HG03280 (cell line): Measurements from ENCODE around the gene SUCO.

Experiments
- ATAC-seq: cut with Tn5 transposase; IDR thresholded peaks from one replicate; pipeline ENCODE4 v1.9.1; 2021; ENCODE audit warnings: mild to moderate bottlenecking, moderate library complexity; ENCODE audit not compliant: unreplicated experiment

The SUCO gene

DNA sequence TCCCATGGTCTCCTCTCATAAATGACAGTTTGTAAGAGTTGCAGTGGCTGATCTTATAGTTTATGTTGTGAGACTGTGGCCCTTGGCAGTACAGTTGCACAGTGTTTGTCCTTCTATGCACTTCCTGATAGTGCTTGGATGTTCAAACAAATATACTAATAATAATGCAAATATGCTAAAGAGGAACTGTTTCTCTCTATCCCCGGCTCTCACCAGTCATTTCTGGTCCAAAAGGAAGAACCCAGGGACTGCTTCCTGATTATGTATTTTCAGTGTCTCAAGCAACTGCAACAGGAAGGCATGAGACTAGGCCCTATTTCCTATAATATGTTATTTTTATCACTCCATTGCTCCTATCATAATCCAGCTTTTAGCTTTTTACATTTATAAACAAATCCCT, 17.0 kb upstream of the SUCO start:
- no peak for ATAC-seq

DNA sequence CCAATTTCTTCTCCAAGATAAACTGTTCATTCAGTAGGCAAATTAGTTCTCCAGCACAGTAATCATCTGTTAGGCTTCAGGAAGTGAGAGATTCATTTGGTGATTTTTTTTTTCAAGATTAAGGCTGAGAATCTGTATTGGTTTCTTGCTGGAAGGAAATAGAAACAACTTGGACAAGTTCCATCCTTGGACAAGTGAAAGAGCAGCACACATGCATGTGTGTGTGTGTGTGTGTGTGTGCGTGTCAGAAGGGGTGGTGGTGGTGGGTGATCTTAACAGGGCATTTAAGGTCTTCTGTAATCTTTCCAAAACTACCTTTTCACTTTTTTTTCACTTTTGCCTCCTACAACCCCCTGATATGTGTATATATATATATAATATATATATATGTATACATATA, 15.9 kb upstream of the SUCO start:
- no peak for ATAC-seq

GRCh38 chr1:172517545-172517944, 15.4 kb upstream of the SUCO start:
- ATAC-seq: no peak

GRCh38 chr1:172529304-172529703, 3.6 kb upstream of the SUCO start:
- ATAC-seq: no peak

DNA sequence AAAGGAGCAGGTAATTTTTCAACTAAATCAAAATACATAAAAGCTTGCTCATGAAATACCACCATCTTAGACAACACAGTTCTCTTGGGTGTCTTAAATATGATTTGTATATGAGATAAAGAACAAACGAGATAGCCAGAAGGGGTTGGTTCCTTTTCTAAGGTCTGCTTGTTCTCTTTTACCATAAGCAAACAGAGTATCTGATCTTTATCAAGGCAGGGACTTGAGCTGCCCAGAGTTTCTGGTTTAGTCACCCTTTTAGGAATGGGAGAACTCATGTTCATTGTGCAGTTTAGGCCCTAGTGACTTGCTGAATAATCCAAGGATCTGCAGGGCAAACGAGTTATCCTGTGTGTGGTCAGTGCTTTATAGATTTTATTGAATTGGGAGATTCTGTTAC, 3.0 kb upstream of the SUCO start:
- no peak for ATAC-seq

DNA sequence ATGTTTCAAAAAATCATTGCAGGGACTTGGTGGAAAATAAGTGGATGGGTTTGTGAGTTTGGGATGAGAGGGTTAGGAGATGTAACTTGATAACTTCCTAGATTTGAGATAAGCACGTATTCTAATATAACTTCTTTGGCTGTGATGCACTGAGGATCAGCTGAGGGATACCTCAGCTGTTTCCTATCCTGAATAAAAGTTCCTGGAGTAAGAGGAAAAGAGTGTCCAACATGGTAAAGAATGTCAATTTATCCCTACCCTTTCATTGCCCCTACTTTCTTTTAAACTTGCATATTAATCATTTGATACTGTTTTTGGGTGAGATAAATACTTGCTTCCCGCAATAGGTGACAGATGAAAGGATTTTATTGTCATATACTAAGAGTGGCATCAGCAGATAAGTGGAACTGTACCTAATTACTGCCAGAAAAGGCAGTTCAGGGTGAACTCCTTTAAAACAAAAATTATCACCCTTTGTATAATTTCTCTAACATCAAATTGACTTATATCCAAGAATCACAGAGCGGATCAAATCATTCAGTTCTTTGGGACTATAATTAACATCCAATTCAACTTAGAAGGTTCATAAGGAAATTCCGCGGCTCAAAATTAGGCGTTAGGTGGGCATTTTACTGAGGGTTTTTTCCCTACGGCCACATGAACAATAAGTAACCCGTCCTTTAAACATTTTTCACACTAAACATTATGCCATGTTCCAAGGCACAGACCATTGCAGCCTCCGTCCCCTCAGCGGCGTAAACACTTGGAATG, 1.4 kb upstream of the SUCO start:
- ATAC-seq: no peak

- peak; percentile 68 for ATAC-seq
Measured at GRCh38 chr1:172532183-172532699, 709 bp upstream of the SUCO start.

DNA sequence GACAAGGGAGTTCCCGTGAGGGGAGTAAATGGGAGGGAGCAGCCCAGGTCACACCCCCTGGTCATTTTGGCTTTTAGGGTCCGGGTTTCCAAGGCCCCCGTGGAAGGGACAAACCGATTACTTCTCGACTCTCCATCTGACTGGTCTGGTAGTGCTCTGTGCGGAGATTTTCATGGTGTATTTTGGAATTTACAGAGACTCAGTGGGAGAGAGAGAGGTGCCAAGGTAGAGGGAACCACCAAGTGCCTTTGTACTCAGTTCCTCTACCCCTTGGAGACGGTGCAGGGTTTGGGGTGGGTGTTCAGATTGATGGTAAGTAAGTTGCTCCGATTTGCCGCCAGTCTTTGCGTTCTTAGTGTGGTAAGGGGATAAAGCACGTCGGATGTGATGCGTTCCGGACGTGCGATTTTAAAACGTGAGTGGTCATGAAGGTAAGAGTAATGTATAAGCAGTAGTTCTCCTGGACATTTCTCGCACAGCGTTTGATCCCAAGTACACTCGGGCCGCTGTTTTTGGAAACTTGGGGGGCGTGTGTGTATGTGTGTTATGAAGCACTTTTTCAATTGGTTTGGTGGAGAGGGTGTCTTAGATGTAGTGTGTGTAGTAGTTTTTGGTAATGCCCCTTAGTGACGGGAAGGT, 682 bp downstream of the SUCO start:
- ATAC-seq: peak; percentile 17

- no peak for ATAC-seq
Measured at GRCh38 chr1:172536256-172536655, 3.3 kb downstream of the SUCO start.

DNA sequence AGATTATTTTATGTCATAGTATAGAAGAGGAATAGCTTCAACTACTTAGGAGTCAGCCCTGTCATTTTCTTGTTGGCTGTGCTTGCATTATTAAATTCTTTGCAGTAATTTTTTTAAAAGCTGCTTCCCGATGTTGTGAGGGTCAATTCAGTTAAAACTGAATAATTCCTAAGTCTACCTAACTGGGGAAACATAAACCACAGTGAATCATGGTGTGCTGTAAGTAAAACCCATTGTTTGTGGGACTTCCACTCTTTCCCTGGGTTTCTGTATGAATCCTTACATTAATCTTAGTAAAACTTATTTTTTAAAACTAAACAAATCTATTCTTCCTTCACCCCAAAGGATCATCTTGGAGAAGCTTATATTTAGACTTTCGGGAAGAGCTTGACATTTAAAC, 4.4 kb downstream of the SUCO start:
- no peak for ATAC-seq

GRCh38 chr1:172537827-172538391, 5.0 kb downstream of the SUCO start:
- ATAC-seq: no peak

- ATAC-seq: no peak
Measured at GRCh38 chr1:172540635-172541034, 7.7 kb downstream of the SUCO start.

DNA sequence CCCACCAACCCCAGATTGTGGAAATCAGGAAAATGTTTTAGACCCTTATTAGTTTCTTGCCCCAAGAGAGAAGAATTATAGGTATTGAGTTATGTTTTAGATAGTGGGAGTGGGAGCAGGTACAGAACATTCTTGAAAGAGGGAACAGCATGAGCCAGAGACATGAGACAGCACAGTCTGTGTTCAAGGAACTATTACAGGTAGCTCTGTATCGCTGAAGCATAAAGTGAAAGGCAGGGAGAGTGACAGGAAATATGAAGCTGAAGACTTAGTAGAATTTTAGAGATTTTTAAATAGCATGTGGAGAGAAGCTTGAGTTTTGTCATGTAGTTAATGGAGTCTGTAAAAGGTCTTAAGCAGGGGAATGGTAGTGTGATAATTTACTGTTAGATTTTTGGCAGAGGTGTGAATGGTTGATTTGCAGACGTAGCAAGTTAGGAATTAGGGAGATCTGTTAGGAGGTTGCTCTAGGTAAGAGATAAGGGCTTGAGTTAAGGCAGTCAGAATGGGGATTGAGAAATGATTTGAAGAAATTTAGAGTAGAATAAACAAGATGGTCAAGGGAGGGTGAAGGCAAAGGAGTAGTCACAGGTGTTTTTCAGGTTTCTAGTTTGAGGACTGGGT, 11.6 kb downstream of the SUCO start:
- no peak for ATAC-seq

DNA sequence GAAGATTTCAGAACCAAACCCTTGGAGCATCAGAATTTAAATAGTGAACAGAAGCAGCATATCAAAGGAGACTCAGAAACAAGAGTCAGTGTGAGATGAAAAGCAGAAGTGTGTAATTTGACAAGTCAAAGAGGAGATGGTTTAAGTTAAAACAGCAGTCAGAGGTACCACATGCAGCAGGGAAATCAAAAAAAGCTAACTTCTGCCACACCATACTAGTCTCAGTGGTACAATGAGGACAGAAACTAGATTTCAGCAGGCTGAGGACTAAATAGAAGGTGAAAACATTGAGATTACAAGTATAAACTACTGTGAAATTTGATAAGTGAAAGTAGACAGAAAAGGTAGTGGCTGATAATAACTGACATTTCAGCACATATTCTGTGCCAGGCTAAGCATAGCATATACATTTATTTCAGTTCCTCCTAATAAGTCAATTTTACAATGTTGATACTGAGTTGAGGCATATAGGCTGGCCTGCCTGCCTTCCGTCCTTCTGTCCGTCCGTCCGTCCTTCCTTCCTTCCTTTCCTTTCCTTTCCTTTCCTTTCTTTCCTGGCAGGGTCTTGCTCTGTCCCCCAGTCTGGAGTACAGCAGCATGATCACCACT, 12.6 kb downstream of the SUCO start:
- ATAC-seq: peak; percentile 75

DNA sequence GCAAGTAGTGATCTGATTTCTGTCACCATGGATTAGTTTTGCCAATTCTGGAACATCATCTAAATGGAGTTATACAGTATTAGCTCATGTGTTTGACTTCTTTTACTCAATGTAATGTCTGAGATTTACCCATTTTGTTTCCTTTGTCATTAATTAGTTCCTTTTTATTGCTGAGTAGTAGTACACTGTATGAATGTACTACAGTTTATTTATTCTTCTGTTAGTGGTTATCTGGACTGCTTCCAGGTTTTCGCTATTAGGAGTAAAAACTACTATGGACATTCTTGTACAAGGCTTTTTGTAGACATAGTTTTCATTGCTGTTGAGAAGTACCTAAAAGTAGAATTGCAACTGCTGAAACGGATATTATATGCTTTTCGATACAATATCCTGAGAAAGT, 14.1 kb downstream of the SUCO start:
- ATAC-seq: no peak

DNA sequence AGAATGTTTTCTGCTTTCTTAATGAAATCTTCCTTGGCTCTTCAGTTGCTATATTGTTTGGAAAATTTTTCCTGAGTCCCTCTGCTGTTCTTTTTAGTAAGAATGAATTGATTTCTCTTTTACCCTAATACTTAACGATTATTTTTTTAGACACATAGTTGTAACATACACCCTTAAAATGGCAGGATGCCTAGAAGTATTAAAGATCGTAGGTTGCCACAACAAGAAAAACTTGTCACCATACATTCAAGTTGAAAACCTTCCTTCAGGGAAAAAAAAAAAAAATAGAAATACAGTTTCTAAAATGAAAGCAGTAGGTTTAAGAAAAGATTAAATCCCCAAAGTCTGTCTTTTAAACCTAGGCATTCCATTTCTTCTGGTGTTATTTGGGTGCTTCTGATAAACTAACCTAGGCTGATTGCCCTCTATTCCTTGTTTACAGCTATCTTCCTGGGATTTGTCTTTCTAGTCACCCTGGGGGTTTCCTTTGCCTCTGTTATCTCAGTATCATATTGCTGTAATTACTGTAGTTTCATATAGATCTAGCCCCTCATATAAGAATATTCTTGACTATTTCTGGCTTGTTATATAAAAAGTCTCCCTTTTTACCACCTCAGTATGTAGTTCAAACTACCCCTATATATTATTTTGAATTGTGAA, 16.8 kb downstream of the SUCO start:
- no peak for ATAC-seq

GRCh38 chr1:172551279-172551678, 18.3 kb downstream of the SUCO start:
- ATAC-seq: no peak

GRCh38 chr1:172554915-172555314, 22.0 kb downstream of the SUCO start:
- ATAC-seq: no peak

- ATAC-seq: no peak
Measured at GRCh38 chr1:172556461-172556860, 23.5 kb downstream of the SUCO start.

DNA sequence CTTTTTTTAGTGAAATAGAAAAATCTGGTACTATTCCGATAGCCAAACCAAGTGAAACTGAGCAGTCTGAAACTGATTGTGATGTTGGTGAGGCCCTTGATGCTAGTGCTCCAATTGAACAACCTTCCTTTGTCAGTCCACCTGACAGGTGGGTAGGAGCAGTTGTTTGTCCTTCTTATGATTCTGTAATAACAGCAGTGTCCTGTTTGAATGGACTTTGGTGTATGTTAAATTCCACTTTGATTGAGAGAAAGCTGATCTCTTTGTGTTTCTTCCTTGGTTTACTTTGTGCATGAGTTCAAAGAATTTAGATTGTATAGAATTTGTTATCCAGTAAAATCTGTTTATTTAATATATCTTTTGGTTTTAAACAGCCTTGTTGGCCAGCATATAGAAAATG, 24.3 kb downstream of the SUCO start:
- no peak for ATAC-seq
